ENCODE data around the gene FAM171A2.

DNA sequence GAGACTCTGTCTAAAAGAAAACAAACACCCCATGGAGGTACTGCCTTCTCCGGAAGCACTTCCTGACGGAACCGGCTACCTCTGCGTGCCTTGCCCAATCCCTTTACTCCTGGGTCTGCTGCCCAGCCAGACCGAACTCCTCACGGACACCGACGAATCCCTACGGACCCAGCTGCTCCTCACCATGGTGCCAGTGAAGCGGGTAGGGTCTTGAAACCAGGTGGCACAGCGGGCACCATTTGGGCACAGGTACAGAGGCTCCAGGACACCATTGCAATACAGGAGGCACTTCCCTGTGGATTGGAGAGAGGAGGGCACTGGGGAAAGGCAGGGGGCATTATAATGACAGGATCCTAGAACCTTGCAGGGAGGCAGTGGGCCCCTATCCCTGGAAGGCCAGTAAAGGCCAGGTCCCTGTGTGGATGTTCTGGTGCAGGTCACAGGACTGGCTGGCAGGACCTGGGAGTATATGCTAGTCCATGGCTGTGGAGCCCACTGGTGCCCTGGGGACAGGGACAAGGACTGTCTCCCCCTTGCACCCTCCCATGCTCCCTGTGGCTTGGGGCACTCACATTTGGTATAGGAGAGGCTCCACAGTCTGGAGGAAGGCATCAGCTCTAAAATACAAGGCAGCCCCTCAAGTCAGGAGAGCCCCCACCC is 41.3 kb downstream of the FAM171A2 start:
- TF ChIP-seq, protein P1, sequence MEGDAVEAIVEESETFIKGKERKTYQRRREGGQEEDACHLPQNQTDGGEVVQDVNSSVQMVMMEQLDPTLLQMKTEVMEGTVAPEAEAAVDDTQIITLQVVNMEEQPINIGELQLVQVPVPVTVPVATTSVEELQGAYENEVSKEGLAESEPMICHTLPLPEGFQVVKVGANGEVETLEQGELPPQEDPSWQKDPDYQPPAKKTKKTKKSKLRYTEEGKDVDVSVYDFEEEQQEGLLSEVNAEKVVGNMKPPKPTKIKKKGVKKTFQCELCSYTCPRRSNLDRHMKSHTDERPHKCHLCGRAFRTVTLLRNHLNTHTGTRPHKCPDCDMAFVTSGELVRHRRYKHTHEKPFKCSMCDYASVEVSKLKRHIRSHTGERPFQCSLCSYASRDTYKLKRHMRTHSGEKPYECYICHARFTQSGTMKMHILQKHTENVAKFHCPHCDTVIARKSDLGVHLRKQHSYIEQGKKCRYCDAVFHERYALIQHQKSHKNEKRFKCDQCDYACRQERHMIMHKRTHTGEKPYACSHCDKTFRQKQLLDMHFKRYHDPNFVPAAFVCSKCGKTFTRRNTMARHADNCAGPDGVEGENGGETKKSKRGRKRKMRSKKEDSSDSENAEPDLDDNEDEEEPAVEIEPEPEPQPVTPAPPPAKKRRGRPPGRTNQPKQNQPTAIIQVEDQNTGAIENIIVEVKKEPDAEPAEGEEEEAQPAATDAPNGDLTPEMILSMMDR (IDR thresholded peaks at IDR 0.05; ENCODE audit: low read length), result no peak
- no peak for TF ChIP-seq EZH2phosphoT487 (IDR thresholded peaks at IDR 0.05; ENCODE audit: low read length)
